Liver (tissue), 9 donors: ENCODE results near the gene SLC17A9. TPM values are rescaled to one million over a fixed set of nuclear protein-coding genes. Genes with fewer than 3 reads are reported as not detected.

Experiments
- DNase-seq: peaks from one replicate; pipeline ENCODE4 v3.0.0-alpha.2; 2017; ENCODE audit warnings: low spot score
- H3K27ac ChIP-seq, 2 donors: one replicate each; pipeline ENCODE4 v1.7.0; 2013; ENCODE audit warnings: inconsistent platforms in 2 of 2, low read length in 2 of 2, control low read depth in 1 of 2, low read depth in 1 of 2, mild to moderate bottlenecking in 1 of 2
- H3K27me3 ChIP-seq, 4 donors: one replicate each; pipeline versions ENCODE4 v1.6.1 to v1.7.0; 2013; ENCODE audit warnings: low read length in 3 of 4, inconsistent platforms in 1 of 4, mild to moderate bottlenecking in 1 of 4, moderate library complexity in 1 of 4; ENCODE audit not compliant: control insufficient read depth in 4 of 4, insufficient read depth in 4 of 4
- H3K36me3 ChIP-seq, 4 donors: one replicate each; pipeline versions ENCODE4 v1.6.1 to v1.7.0; 2013; ENCODE audit warnings: low read length in 3 of 4, mild to moderate bottlenecking in 3 of 4, low read depth in 1 of 4, moderate library complexity in 1 of 4; ENCODE audit not compliant: control insufficient read depth in 4 of 4, insufficient read depth in 3 of 4
- H3K4me1 ChIP-seq, 4 donors: one replicate each; pipeline versions ENCODE4 v1.6.1 to v1.7.0; 2013; ENCODE audit warnings: low read length in 3 of 4, mild to moderate bottlenecking in 3 of 4, moderate library complexity in 1 of 4; ENCODE audit not compliant: control insufficient read depth in 4 of 4, insufficient read depth in 4 of 4
- H3K4me3 ChIP-seq, 3 donors: one replicate each; pipeline versions ENCODE4 v1.6.1 to v1.7.0; 2013; ENCODE audit warnings: low read length in 3 of 3, control low read depth in 1 of 3, low read depth in 1 of 3, mild to moderate bottlenecking in 1 of 3
- H3K9ac ChIP-seq, 2 donors: one replicate each; pipeline ENCODE4 v1.7.0; 2013; ENCODE audit warnings: low read length in 2 of 2, mild to moderate bottlenecking in 2 of 2, moderate library complexity in 2 of 2, control low read depth in 1 of 2, low read depth in 1 of 2
- H3K9me3 ChIP-seq, 4 donors: one replicate each; pipeline versions ENCODE4 v1.6.1 to v1.7.0; 2013; ENCODE audit warnings: low read length in 3 of 4; ENCODE audit not compliant: control insufficient read depth in 4 of 4
- EGR1 ChIP-seq, 2 donors: IDR thresholded peaks; 2 replicates each; pipeline ENCODE4 v1.6.1; 2016 to 2018; ENCODE audit warnings: antibody characterized with exemption in 2 of 2, low read depth in 2 of 2
- FOXA1 ChIP-seq: IDR thresholded peaks from 2 replicates; pipeline ENCODE4 v1.6.1; 2016; ENCODE audit warnings: antibody characterized with exemption
- FOXA2 ChIP-seq: IDR thresholded peaks from 2 replicates; pipeline ENCODE4 v1.6.1; 2016; ENCODE audit warnings: antibody characterized with exemption
- GABPA ChIP-seq, 2 donors: IDR thresholded peaks in 1 of 2; conservative IDR thresholded peaks in 1 of 2; 2 replicates each; pipeline ENCODE4 v1.6.1; 2016; ENCODE audit warnings: antibody characterized with exemption in 2 of 2, mild to moderate bottlenecking in 1 of 2, moderate library complexity in 1 of 2
- HNF4A ChIP-seq, 2 donors: conservative IDR thresholded peaks; 2 replicates each; pipeline ENCODE4 v1.6.1; 2016; ENCODE audit warnings: antibody characterized with exemption in 2 of 2, mild to moderate bottlenecking in 2 of 2
- HNF4G ChIP-seq: IDR thresholded peaks from 2 replicates; pipeline ENCODE4 v1.6.1; 2016; ENCODE audit warnings: antibody characterized with exemption
- JUND ChIP-seq, 2 donors: IDR thresholded peaks; 2 replicates each; pipeline ENCODE4 v1.6.1; 2016; ENCODE audit warnings: antibody characterized with exemption in 2 of 2
- NR2F2 ChIP-seq: IDR thresholded peaks from 2 replicates; pipeline ENCODE4 v1.6.1; 2016; ENCODE audit warnings: antibody characterized with exemption
- RAD21 ChIP-seq, 2 donors: IDR thresholded peaks; 2 replicates each; pipeline ENCODE4 v1.6.1; 2016; ENCODE audit warnings: antibody characterized with exemption in 2 of 2, mild to moderate bottlenecking in 2 of 2
- RXRA ChIP-seq, 2 donors: IDR thresholded peaks; 2 replicates each; pipeline ENCODE4 v1.6.1; 2017 to 2018; ENCODE audit warnings: antibody characterized with exemption in 2 of 2, mild to moderate bottlenecking in 1 of 2
- SP1 ChIP-seq: IDR thresholded peaks from 2 replicates; pipeline ENCODE4 v1.6.1; 2018; ENCODE audit warnings: antibody characterized with exemption, mild to moderate bottlenecking
- TAF1 ChIP-seq: conservative IDR thresholded peaks from 2 replicates; pipeline ENCODE4 v1.6.1; 2016; ENCODE audit warnings: antibody characterized with exemption, mild to moderate bottlenecking
- YY1 ChIP-seq: IDR thresholded peaks from 2 replicates; pipeline ENCODE4 v1.6.1; 2016; ENCODE audit warnings: antibody characterized with exemption, mild to moderate bottlenecking
- WGBS: extraction: QIAGEN DNeasy Blood & Tissue Kit; methylation state at CpG from one replicate; pipeline ENCODE4 v1.1.7; 2013; 5-methylcytosine and 5-hydroxymethylcytosine counted together
- polyA plus RNA-seq, 2 donors: library from polyadenylated mRNA; stranded (reverse) in 1 of 2; unstranded in 1 of 2; fragments of 200-250 nt in 1 of 2; fragments of >200 nt in 1 of 2; fragmentation: Nextera tagmentation in 1 of 2; extraction: Ambion mirVana in 1 of 2; gene quantifications; one replicate each; pipeline versions ENCODE4 v1.2.1 to v1.2.3, GENCODE V29; 2013 to 2015
- total RNA-seq, 2 donors: library from RNA; depleted of rRNA; stranded (reverse); fragments of >200 nt; gene quantifications; one replicate each; pipeline ENCODE4 v1.2.3, GENCODE V29; 2014
- TF ChIP-seq, protein P1 (sequence below): IDR thresholded peaks from 2 replicates; pipeline ENCODE4 v1.6.1; 2016; ENCODE audit warnings: antibody characterized with exemption
- TF ChIP-seq, protein P2 (sequence below): fragments of 150-350 bp; IDR thresholded peaks from 2 replicates; pipeline ENCODE4 v1.5.1; 2017; ENCODE audit warnings: improper control_type of control experiment, low read depth, low read length; ENCODE audit not compliant: missing input control
- TF ChIP-seq, protein P3 (sequence below): IDR thresholded peaks from 2 replicates; pipeline ENCODE4 v1.6.1; 2016; ENCODE audit warnings: antibody characterized with exemption
- TF ChIP-seq, protein P4 (sequence below): IDR thresholded peaks from 2 replicates; pipeline ENCODE4 v1.6.1; 2016; ENCODE audit warnings: antibody characterized with exemption
- TF ChIP-seq, protein P5 (sequence below): IDR thresholded peaks from 2 replicates; pipeline ENCODE4 v1.6.1; 2016; ENCODE audit warnings: antibody characterized with exemption, mild to moderate bottlenecking
- donor health status: healthy.
- donor health status: healthy.
- donor health status: healthy.
- donor health status: healthy.
- donor health status: healthy.

Gene SLC17A9
- total and polyA plus RNA-seq, 4 donors, result 16.0 to 138 (median 64.6) TPM

DNA sequence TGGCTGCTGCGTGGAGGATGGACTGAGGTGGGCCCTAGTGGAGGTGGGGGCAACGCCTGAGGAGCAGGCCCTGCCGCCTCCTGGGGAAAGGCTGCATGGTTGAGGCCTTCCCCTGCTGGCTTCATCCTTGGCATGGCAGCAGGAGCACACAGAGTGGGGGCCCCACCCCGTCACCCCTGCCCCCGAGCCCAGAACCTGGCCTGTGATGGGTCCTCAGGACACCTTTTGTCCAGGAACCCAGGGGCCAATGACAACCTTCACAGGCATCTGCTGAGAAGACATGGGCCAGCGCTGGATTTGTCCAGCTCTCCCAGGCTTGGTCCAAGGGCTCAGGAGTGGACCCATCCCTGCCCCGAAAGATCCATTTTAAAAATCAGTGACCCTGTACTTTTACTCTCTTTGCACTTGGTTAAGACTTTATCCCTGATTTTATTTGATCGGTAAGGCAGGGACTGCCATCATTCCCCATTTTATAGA, 575 bp upstream of the SLC17A9 start:
- Histone ChIP-seq H3K36me3 (peaks cover 0 to 20% (median 1%) of the 10 kb centered on the region in 4 donors), H3K27ac (peak overlapping the region; percentile 91 to 93), H3K9ac (peak overlapping the region in 1 of 2 donors; percentile 52), H3K27me3 (no peaks in the 10 kb centered on the region), H3K9me3 (no peaks in the 10 kb centered on the region), H3K4me3 (peak overlapping the region in 2 of 3 donors; percentile 34 to 76), H3K4me1 (peaks cover 3 to 41% (median 29%) of the 10 kb centered on the region in 4 donors)
- no peak for DNase-seq
- TF ChIP-seq, protein P1, sequence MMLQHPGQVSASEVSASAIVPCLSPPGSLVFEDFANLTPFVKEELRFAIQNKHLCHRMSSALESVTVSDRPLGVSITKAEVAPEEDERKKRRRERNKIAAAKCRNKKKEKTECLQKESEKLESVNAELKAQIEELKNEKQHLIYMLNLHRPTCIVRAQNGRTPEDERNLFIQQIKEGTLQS, result no peak
- TF ChIP-seq SP1, result no peak
- TF ChIP-seq NR2F2, result no peak
- TF ChIP-seq HNF4A (conservative IDR thresholded peaks at IDR 0.05), result no peak
- TF ChIP-seq, protein P2, sequence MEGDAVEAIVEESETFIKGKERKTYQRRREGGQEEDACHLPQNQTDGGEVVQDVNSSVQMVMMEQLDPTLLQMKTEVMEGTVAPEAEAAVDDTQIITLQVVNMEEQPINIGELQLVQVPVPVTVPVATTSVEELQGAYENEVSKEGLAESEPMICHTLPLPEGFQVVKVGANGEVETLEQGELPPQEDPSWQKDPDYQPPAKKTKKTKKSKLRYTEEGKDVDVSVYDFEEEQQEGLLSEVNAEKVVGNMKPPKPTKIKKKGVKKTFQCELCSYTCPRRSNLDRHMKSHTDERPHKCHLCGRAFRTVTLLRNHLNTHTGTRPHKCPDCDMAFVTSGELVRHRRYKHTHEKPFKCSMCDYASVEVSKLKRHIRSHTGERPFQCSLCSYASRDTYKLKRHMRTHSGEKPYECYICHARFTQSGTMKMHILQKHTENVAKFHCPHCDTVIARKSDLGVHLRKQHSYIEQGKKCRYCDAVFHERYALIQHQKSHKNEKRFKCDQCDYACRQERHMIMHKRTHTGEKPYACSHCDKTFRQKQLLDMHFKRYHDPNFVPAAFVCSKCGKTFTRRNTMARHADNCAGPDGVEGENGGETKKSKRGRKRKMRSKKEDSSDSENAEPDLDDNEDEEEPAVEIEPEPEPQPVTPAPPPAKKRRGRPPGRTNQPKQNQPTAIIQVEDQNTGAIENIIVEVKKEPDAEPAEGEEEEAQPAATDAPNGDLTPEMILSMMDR, result no peak
- TF ChIP-seq HNF4G, result no peak
- no peak for TF ChIP-seq TAF1
- 78% methylated on average over 8 of the region's 8 CpGs for WGBS

DNA sequence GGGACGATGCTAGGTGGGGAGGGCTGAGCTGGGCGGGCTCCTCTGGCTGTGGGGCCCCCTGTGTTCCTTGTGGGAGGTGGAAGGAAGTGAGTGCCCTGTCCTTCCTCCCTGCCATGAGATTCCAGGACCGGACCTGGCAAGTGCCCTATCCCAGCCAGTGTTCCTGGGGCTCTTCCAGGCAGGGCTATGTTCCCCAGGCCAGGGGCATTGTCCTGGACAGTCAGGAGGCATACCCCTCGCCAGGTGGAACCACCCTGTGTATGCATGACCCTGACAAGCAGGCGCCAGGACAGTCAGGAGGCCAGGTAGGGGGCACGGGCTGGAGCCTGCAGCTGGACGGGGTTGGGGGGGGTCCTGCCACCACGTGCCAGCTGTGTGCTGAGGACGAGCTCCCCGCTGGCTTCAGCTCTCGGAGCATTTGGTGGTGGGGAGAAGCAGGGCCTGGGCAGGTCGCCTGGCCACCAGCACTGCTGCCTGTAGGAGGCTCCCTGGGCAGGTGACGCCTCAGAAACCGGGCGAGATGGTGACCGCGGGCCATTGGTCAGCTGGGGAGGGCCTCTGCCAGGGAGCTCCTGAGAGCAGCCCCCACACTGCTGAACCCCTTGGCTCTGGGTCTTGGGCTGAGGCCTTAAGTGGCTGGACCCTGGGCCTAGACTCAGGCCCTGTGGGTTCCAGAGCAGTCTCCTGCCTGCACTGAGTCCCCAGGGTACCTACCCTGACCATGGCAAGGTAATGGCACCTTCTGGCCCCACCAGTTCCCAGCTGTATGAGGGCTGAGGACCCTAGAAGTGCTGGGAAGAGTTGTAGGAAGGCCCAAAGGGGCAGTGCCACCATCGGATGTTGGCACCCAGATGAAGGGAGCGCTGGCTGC, 694 bp downstream of the SLC17A9 start:
- Histone ChIP-seq H3K27ac (peak overlapping the region; percentile 91 to 93), H3K9me3 (no peaks in the 10 kb centered on the region), H3K36me3 (peaks cover 5 to 25% (median 7%) of the 10 kb centered on the region in 4 donors), H3K4me1 (peaks cover 3 to 41% (median 31%) of the 10 kb centered on the region in 4 donors), H3K4me3 (peak overlapping the region; percentile 56 to 83 (median 76)), H3K27me3 (no peaks in the 10 kb centered on the region), H3K9ac (peak overlapping the region; percentile 51 to 85)
- TF ChIP-seq FOXA1 (no peak), RAD21 (IDR thresholded peaks at IDR 0.05) (no peak), GABPA (IDR thresholded peaks at IDR 0.05 in 1 of 2, conservative IDR thresholded peaks at IDR 0.05 in 1 of 2) (no peak), SP1 (no peak), RXRA (IDR thresholded peaks at IDR 0.05) (no peak), FOXA2 (no peak), HNF4G (no peak), TAF1 (no peak), EGR1 (IDR thresholded peaks at IDR 0.05; ENCODE audit: low read depth in 2 of 2) (no peak), YY1 (no peak), JUND (IDR thresholded peaks at IDR 0.05) (no peak), HNF4A (conservative IDR thresholded peaks at IDR 0.05) (no peak), NR2F2 (no peak)
- TF ChIP-seq, protein P3, sequence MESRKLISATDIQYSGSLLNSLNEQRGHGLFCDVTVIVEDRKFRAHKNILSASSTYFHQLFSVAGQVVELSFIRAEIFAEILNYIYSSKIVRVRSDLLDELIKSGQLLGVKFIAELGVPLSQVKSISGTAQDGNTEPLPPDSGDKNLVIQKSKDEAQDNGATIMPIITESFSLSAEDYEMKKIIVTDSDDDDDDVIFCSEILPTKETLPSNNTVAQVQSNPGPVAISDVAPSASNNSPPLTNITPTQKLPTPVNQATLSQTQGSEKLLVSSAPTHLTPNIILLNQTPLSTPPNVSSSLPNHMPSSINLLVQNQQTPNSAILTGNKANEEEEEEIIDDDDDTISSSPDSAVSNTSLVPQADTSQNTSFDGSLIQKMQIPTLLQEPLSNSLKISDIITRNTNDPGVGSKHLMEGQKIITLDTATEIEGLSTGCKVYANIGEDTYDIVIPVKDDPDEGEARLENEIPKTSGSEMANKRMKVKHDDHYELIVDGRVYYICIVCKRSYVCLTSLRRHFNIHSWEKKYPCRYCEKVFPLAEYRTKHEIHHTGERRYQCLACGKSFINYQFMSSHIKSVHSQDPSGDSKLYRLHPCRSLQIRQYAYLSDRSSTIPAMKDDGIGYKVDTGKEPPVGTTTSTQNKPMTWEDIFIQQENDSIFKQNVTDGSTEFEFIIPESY, result no peak
- TF ChIP-seq, protein P2, result no peak
- TF ChIP-seq, protein P4, sequence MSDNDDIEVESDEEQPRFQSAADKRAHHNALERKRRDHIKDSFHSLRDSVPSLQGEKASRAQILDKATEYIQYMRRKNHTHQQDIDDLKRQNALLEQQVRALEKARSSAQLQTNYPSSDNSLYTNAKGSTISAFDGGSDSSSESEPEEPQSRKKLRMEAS, result no peak
- TF ChIP-seq, protein P5, sequence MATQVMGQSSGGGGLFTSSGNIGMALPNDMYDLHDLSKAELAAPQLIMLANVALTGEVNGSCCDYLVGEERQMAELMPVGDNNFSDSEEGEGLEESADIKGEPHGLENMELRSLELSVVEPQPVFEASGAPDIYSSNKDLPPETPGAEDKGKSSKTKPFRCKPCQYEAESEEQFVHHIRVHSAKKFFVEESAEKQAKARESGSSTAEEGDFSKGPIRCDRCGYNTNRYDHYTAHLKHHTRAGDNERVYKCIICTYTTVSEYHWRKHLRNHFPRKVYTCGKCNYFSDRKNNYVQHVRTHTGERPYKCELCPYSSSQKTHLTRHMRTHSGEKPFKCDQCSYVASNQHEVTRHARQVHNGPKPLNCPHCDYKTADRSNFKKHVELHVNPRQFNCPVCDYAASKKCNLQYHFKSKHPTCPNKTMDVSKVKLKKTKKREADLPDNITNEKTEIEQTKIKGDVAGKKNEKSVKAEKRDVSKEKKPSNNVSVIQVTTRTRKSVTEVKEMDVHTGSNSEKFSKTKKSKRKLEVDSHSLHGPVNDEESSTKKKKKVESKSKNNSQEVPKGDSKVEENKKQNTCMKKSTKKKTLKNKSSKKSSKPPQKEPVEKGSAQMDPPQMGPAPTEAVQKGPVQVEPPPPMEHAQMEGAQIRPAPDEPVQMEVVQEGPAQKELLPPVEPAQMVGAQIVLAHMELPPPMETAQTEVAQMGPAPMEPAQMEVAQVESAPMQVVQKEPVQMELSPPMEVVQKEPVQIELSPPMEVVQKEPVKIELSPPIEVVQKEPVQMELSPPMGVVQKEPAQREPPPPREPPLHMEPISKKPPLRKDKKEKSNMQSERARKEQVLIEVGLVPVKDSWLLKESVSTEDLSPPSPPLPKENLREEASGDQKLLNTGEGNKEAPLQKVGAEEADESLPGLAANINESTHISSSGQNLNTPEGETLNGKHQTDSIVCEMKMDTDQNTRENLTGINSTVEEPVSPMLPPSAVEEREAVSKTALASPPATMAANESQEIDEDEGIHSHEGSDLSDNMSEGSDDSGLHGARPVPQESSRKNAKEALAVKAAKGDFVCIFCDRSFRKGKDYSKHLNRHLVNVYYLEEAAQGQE, result no peak
- TF ChIP-seq, protein P1, result no peak
- 26% methylated on average over 19 of the region's 19 CpGs for WGBS
- DNase-seq, result peak; percentile 41
